Astrocyte of the cerebellum (primary cell): ENCODE measurements around the gene PRDX6.

Source experiments
- DNase-seq: peaks from one replicate; pipeline ENCODE4 v3.0.0-alpha.2; 2011; ENCODE audit warnings: low read depth
- H3K4me3 ChIP-seq: 2 replicates; pipeline ENCODE4 v1.5.1; 2011; ENCODE audit warnings: mild to moderate bottlenecking, low read depth, low read length, moderate library complexity
- in situ Hi-C: cut with HindIII; loops from 2 replicates; pipeline ENCODE4 v1.10.0; 2017; ENCODE audit warnings: low sequenced_read_pairs
- TF ChIP-seq, protein P1 (sequence below): IDR thresholded peaks from 2 replicates; pipeline ENCODE4 v1.5.1; 2012; ENCODE audit warnings: low read length, low read depth, moderate library complexity, mild to moderate bottlenecking; ENCODE audit errors: missing control alignments

Gene PRDX6, protein sequence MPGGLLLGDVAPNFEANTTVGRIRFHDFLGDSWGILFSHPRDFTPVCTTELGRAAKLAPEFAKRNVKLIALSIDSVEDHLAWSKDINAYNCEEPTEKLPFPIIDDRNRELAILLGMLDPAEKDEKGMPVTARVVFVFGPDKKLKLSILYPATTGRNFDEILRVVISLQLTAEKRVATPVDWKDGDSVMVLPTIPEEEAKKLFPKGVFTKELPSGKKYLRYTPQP

DNA sequence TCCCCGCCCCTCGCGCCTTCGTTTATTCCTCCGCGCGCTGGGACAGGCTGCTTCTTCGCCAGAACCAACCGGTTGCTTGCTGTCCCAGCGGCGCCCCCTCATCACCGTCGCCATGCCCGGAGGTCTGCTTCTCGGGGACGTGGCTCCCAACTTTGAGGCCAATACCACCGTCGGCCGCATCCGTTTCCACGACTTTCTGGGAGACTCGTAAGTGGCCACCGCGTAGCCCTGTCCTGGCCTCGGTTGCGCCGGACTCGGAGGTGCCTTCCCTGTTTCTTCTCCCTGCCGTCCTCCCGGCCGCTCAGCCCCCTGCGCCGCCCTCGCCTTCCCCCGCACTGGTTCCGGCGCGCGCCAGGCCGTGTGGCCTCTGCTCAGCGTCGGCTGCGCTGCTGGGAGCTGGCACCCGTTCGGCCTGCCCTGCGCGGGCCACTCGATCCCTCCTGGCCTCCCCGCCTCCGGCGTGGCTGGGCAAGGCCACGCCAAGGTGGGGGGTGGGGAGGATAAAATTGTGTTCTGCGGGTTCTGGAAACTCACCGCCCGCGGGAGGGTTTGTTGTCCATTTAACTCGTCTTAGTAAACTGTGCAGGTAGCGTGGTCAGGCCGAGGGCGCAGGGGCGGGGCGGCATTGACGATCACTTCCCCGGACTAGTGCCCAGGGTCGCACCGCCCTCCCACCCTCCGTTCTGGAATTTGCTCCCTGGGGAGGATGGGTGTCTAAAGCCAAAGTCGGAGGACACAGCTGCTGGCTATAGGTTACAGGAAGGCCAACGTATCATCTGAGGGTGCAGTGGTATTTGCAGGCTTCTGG, at the start of gene PRDX6:
PRDX6 (plus strand) TSS at position 50 of the 808 bp plus-strand sequence; CDS start at position 113, 63 bp downstream.
- in situ Hi-C loops = no loop called here
- peak within 1 kb of the TSS; percentile 78 for H3K4me3 ChIP-seq
- DNase-seq = peak; percentile 48
- TF ChIP-seq, protein P1, sequence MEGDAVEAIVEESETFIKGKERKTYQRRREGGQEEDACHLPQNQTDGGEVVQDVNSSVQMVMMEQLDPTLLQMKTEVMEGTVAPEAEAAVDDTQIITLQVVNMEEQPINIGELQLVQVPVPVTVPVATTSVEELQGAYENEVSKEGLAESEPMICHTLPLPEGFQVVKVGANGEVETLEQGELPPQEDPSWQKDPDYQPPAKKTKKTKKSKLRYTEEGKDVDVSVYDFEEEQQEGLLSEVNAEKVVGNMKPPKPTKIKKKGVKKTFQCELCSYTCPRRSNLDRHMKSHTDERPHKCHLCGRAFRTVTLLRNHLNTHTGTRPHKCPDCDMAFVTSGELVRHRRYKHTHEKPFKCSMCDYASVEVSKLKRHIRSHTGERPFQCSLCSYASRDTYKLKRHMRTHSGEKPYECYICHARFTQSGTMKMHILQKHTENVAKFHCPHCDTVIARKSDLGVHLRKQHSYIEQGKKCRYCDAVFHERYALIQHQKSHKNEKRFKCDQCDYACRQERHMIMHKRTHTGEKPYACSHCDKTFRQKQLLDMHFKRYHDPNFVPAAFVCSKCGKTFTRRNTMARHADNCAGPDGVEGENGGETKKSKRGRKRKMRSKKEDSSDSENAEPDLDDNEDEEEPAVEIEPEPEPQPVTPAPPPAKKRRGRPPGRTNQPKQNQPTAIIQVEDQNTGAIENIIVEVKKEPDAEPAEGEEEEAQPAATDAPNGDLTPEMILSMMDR = no peak

DNA sequence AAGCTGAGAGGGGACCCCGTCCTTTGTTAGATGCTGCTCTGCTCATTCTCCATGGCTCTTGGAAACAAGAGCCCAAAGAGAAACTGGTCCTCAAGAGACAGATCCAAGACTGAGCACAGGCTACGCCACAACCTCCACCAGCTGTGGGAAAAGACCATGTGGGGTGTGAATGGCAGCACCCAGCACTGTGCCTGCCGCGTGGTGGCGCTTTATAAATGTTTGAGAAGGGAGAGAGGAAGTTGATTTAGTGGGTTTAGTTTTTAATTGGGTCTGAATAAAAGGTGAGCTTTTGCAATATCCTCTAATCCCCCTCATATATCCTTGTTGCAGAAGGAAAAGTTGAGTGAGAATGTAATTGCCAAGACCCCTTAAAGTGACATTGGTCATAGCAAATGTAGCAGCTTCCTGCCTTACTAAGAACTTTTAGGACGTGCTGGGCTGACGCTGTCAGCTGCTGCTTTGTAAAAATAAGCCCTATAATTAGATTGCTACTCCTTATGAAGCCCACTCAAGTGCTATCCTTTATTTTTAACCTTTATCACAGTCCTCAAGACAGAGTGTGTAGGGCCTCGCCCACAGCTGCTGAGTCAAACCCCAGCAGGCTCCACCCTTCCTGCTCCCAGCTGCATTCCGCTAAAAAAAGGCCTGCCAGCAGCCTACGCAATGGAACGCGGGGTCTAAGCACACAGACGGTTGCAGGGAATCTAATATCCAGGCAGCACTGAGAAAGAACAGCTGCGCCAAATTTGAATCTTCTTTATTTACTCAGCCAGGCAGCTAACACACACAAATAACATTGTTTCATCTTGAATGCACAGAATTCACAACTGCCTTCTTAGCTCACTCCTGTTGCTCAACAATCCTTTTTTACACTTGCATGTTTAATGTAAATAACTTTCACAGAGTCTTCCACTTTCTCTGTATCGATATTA, 47.4 kb upstream of the PRDX6 start:
- TF ChIP-seq, protein P1 = peak; percentile 65
- in situ Hi-C loops = no loop called here
- DNase-seq = peak; percentile 86
- peak overlapping the region; percentile 8 for H3K4me3 ChIP-seq

DNA sequence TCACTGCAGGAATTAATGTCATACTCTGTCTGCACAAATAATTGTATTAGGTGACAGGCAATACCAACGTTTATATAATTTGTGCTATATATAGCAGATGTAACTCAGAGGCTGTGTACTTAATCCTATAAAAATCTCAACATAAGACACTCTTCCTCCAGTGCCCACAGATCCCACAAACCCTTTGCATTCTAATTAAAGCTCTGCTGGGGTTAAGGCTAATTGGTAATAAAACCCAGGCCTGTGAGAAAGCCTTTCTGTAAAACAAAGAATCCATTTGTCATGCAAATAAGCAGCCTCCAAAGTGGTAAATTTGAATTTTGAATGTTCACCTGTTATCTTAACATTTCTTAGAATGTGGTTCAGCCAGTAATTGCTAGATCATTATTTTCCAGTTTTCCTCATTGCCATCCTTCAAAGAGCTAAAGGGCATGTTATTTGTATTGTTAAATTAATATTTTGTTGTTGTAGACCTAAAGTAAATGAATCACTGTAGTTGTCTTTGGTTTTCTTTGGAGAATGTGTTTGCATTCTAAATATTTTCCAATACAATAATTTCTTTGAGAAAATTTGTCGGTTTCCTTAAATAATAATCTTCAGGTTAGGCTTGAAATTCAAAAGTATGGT, 46.3 kb upstream of the PRDX6 start:
- TF ChIP-seq, protein P1 = no peak
- H3K4me3 ChIP-seq = no peak overlapping the region
- no peak for DNase-seq
- in situ Hi-C loops = no loop called here

DNA sequence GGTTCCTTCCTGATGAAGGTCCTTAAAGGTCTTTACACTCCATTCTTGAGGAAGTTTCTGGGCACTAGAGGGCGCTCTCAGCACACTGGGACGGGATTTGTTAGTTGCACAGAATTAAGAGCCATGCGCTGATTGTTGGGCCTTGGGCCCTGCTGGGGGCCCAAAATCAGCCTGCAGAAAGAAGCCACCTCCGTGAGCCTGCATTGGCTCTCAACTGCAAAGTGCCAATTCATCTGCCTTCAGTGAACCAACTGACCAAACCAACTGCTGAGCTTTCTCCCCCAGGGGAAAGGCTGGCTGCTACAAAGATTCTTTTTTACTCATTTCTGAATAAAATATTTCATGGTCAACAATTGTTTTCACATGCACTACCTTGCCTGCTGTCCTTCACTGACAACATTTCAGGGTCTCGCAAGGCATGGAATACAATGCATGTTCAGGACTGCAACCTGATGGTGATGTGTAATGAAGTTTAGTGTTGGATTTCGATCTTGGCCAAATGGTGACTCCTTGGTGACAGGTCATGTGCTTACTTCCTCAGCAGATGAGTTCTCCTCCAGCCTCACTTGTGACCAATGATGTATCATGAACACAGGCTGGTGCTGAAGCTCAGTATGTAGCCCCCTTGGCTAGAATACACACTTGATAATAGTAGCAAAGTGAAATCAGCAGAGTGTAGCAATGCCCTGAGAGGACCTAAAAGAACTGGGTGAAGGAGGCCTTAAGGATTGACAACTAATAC, 45.7 kb upstream of the PRDX6 start:
- in situ Hi-C loops = no loop called here
- TF ChIP-seq, protein P1 = peak; percentile 91
- H3K4me3 ChIP-seq = no peak overlapping the region
- peak; percentile 90 for DNase-seq

DNA sequence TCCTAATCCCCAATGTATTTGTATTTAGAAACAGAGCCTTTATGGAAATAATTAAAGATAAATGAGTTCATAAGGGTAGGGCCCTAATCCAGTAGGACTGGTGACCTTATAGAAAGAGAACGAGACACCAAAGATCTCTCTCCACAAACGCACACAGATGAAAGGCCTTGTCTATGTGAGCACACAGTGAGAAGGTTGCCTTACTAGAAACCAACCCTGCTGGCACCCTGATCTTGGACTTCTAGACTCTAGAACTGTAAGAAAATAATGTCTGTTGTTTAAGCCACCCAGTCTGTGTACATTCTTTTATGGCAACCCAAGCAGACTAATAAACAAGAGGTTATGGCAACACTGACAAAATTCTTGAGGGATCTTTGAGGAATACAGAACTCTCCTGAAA, 44.8 kb upstream of the PRDX6 start:
- in situ Hi-C loops = no loop called here
- no peak for DNase-seq
- TF ChIP-seq, protein P1 = no peak
- no peak overlapping the region for H3K4me3 ChIP-seq
